Common myeloid progenitor, CD34-positive (primary cell): ENCODE measurements around the gene KRTAP4-8.
"Not testable (repeated sequence)": the region's sequence is repeated elsewhere in the genome, so short reads cannot be mapped to it uniquely, and the experiment has no call there.

Source experiments
- CTCF ChIA-PET: fragments of 350-600 bp; sonication (Branson Sonifier 250); formaldehyde crosslinking; loops from one replicate; lab custom pipeline; 2021; ENCODE audit warnings: antibody characterized with exemption; lab: Charles Lee
- POLR2A ChIA-PET: fragments of 350-600 bp; sonication (Branson Sonifier 250); formaldehyde crosslinking; loops from one replicate; lab custom pipeline; 2021; ENCODE audit warnings: antibody characterized with exemption; lab: Charles Lee
- DNase-seq, 3 donors: peaks; one replicate each; pipeline versions ENCODE4 v3.0.0 to v3.0.0-alpha.2; 2013
- H3K27ac ChIP-seq, 2 experiments: 1 replicate in 1 of 2; 2 replicates in 1 of 2; pipeline ENCODE4 v1.7.0; 2013; ENCODE audit warnings: inconsistent platforms in 2 of 2, low read length in 2 of 2, mild to moderate bottlenecking in 2 of 2, low read depth in 1 of 2, moderate library complexity in 1 of 2; ENCODE audit not compliant: severe bottlenecking in 2 of 2, insufficient read depth in 1 of 2, poor library complexity in 1 of 2
- H3K27me3 ChIP-seq, 5 experiments: replicated peaks in 2 of 5; 1 replicate in 3 of 5; 2 replicates in 2 of 5; pipeline versions ENCODE4 v1.6.1 to v1.7.0; 2013; ENCODE audit warnings: low read length in 4 of 5, mild to moderate bottlenecking in 2 of 5, moderate library complexity in 2 of 5, inconsistent platforms in 1 of 5; ENCODE audit not compliant: insufficient read depth in 5 of 5, control insufficient read depth in 4 of 5
- H3K36me3 ChIP-seq, 4 experiments: 1 replicate in 2 of 4; 2 replicates in 2 of 4; pipeline versions ENCODE4 v1.6.1 to v1.7.0; 2013; ENCODE audit warnings: low read length in 3 of 4, control low read depth in 1 of 4, mild to moderate bottlenecking in 1 of 4; ENCODE audit not compliant: control insufficient read depth in 4 of 4, insufficient read depth in 4 of 4
- H3K4me1 ChIP-seq, 4 experiments: 1 replicate in 3 of 4; 2 replicates in 1 of 4; pipeline versions ENCODE4 v1.6.1 to v1.7.1; 2013; ENCODE audit warnings: low read length in 3 of 4, mild to moderate bottlenecking in 3 of 4, control low read depth in 1 of 4, inconsistent platforms in 1 of 4, moderate library complexity in 1 of 4; ENCODE audit not compliant: control insufficient read depth in 4 of 4, insufficient read depth in 4 of 4; ENCODE audit errors: control extremely low read depth in 1 of 4
- H3K4me3 ChIP-seq, 7 experiments: 1 replicate in 4 of 7; 2 replicates in 3 of 7; pipeline versions ENCODE4 v1.5.1 to v1.7.0; 2013; ENCODE audit warnings: mild to moderate bottlenecking in 7 of 7, low read length in 6 of 7, moderate library complexity in 6 of 7, inconsistent platforms in 2 of 7, low read depth in 2 of 7, control low read depth in 1 of 7; ENCODE audit not compliant: insufficient read depth in 4 of 7, control insufficient read depth in 1 of 7; ENCODE audit errors: extremely low read depth in 1 of 7
- H3K9me3 ChIP-seq, 5 experiments: 1 replicate in 4 of 5; 2 replicates in 1 of 5; pipeline versions ENCODE4 v1.6.1 to v1.7.1; 2013; ENCODE audit warnings: low read length in 4 of 5, mild to moderate bottlenecking in 2 of 5, inconsistent platforms in 1 of 5, low read depth in 1 of 5, moderate library complexity in 1 of 5; ENCODE audit not compliant: control insufficient read depth in 4 of 5, insufficient read depth in 2 of 5; ENCODE audit errors: control extremely low read depth in 1 of 5
- WGBS: methylation state at CpG from one replicate; pipeline ENCODE4 v1.1.5; 2013; ENCODE audit not compliant: insufficient coverage; 5-methylcytosine and 5-hydroxymethylcytosine counted together

Gene KRTAP4-8

GRCh38 chr17:41083427-41083826 lies 14.5 kb downstream of the KRTAP4-8 start:
- H3K4me1 ChIP-seq, H3K27ac ChIP-seq, POLR2A ChIA-PET, H3K27me3 ChIP-seq, CTCF ChIA-PET, H3K4me3 ChIP-seq, H3K9me3 ChIP-seq, DNase-seq, H3K36me3 ChIP-seq: not testable (repeated sequence)
- no CpG with 5 or more reads among the region's 2 CpGs for WGBS

GRCh38 chr17:41082626-41083025 lies 15.3 kb downstream of the KRTAP4-8 start:
- 100% methylated on average over 1 of the region's 4 CpGs for WGBS

GRCh38 chr17:41076788-41077187 lies 21.2 kb downstream of the KRTAP4-8 start:
- Histone ChIP-seq H3K9me3 (no peaks in the 10 kb centered on the region), H3K36me3 (no peaks in the 10 kb centered on the region), H3K4me1 (no peaks in the 10 kb centered on the region), H3K4me3 (no peak overlapping the region), H3K27me3 (no peaks in the 10 kb centered on the region), H3K27ac (no peak overlapping the region)
- CTCF ChIA-PET, result no interaction called here
- DNase-seq, result no peak
- POLR2A ChIA-PET, result no interaction called here

More at GRCh38 chr17:41082626-41083025, 15.3 kb downstream of the KRTAP4-8 start:
- Histone ChIP-seq H3K9me3 (no peaks in the 10 kb centered on the region), H3K4me3 (no peak overlapping the region), H3K36me3 (no peaks in the 10 kb centered on the region), H3K27me3 (no peaks in the 10 kb centered on the region), H3K27ac (no peak overlapping the region), H3K4me1 (no peaks in the 10 kb centered on the region)
- DNase-seq, result no peak
- POLR2A ChIA-PET, result no interaction called here
- CTCF ChIA-PET, result no interaction called here

- Histone ChIP-seq H3K27ac (no peak overlapping the region), H3K4me3 (no peak overlapping the region), H3K36me3 (no peaks in the 10 kb centered on the region), H3K27me3 (no peaks in the 10 kb centered on the region), H3K9me3 (no peaks in the 10 kb centered on the region), H3K4me1 (no peaks in the 10 kb centered on the region)
- ChIA-PET CTCF (no interaction called here), POLR2A (no interaction called here)
- DNase-seq, result no peak
- WGBS, result 100% methylated on average over 1 of the region's 2 CpGs
Measured at GRCh38 chr17:41073676-41074075, 24.3 kb downstream of the KRTAP4-8 start.

GRCh38 chr17:41071606-41072360 lies 26.2 kb downstream of the KRTAP4-8 start:
- Histone ChIP-seq H3K9me3 (no peaks in the 10 kb centered on the region), H3K36me3 (no peaks in the 10 kb centered on the region), H3K4me1 (no peaks in the 10 kb centered on the region), H3K4me3 (no peak overlapping the region), H3K27me3 (no peaks in the 10 kb centered on the region), H3K27ac (no peak overlapping the region)
- WGBS, result 91% methylated on average over 5 of the region's 5 CpGs
- ChIA-PET POLR2A (interaction anchor here (0.6 kb wide), 1 partner anchor 157 kb away, joined by 7 read pairs; no protein-coding TSS in a partner anchor), CTCF (no interaction called here)
- no peak for DNase-seq

GRCh38 chr17:41069031-41069430 lies 28.9 kb downstream of the KRTAP4-8 start:
- H3K4me1 ChIP-seq, result no peaks in the 10 kb centered on the region
- ChIA-PET POLR2A (no interaction called here), CTCF (interaction anchor here (1.4 kb wide), 1 partner anchor 10 kb away, joined by 3 read pairs; no protein-coding TSS in a partner anchor)
- 58% methylated on average over 2 of the region's 3 CpGs for WGBS
- DNase-seq, result no peak
- H3K9me3 ChIP-seq, result no peaks in the 10 kb centered on the region
- H3K36me3 ChIP-seq, result no peaks in the 10 kb centered on the region
- H3K4me3 ChIP-seq, result no peak overlapping the region
- H3K27me3 ChIP-seq, result no peaks in the 10 kb centered on the region
- no peak overlapping the region for H3K27ac ChIP-seq

GRCh38 chr17:41067281-41067680 lies 30.7 kb downstream of the KRTAP4-8 start:
- POLR2A ChIA-PET, result no interaction called here
- no peaks in the 10 kb centered on the region for H3K4me1 ChIP-seq
- no peak for DNase-seq

More at GRCh38 chr17:41067281-41067680, 30.7 kb downstream of the KRTAP4-8 start:
- peaks cover 0 to 7% (median 2%) of the 10 kb centered on the region in 5 experiments for H3K27me3 ChIP-seq
- H3K36me3 ChIP-seq, result no peaks in the 10 kb centered on the region
- H3K9me3 ChIP-seq, result no peaks in the 10 kb centered on the region
- H3K4me3 ChIP-seq, result no peak overlapping the region
- CTCF ChIA-PET, result no interaction called here
- H3K27ac ChIP-seq, result no peak overlapping the region
